Measurements from ENCODE around the gene DNAH7. TPM values are rescaled to one million over a fixed set of nuclear protein-coding genes. Genes with fewer than 3 reads are reported as not detected.

The DNAH7 gene
- total RNA-seq, 1 experiment from 2014 or later = 0.09 TPM

- H2BK12ac ChIP-seq (ENCODE audit: insufficient read length, low read depth, low read length) = no peak overlapping the region
- H2BK120ac ChIP-seq (ENCODE audit: low read depth, low read length, poor library complexity, severe bottlenecking) = no peak overlapping the region
- no peaks in the 10 kb centered on the region for H3K9me3 ChIP-seq (ENCODE audit: control insufficient read depth, low read depth, low read length)
- no peaks in the 10 kb centered on the region for H3K4me1 ChIP-seq (ENCODE audit: insufficient read depth, low read length)
- Mint-ChIP-seq H3K36me3 (ENCODE audit: insufficient read depth in 1 of 3, low read depth in 3 of 3) (no peaks in the 10 kb centered on the region), H3K9me3 (no peaks in the 10 kb centered on the region), H3K4me1 (peaks cover 4 to 13% of the 10 kb centered on the region in 2 experiments), H3K27ac (no peak overlapping the region), H3K27me3 (ENCODE audit: low read depth) (peaks cover 16% of the 10 kb centered on the region), H3K4me3 (no peak overlapping the region)
- H3K23ac ChIP-seq (ENCODE audit: insufficient read length, low read depth, low read length) = no peak overlapping the region
- no peak overlapping the region for H3K9ac ChIP-seq (ENCODE audit: extremely low read depth, insufficient read length, low read length)
- no peak overlapping the region for H4K8ac ChIP-seq (replicated peaks; ENCODE audit: insufficient read length, low read depth, low read length)
- H3K79me2 ChIP-seq (ENCODE audit: insufficient read depth, low read length) = no peaks in the 10 kb centered on the region
- no peak overlapping the region for H3T11ph ChIP-seq (ENCODE audit: low read length)
- no peaks in the 10 kb centered on the region for H3K27me3 ChIP-seq (ENCODE audit: insufficient read depth, low read length)
- H4K20me1 ChIP-seq (ENCODE audit: control insufficient read depth, insufficient read depth, insufficient read length) = no peaks in the 10 kb centered on the region
- H2BK20ac ChIP-seq (ENCODE audit: low read depth, low read length, poor library complexity, severe bottlenecking) = no peak overlapping the region
- no peak overlapping the region for H4K91ac ChIP-seq (ENCODE audit: insufficient read length, low read depth, low read length)
- H4K5ac ChIP-seq (ENCODE audit: insufficient read length, low read depth, low read length) = no peak overlapping the region
- WGBS (ENCODE audit: extremely low coverage, insufficient read length, low lambda C conversion rate) = no CpG with 5 or more reads among the region's 2 CpGs
- no peak for DNase-seq
- no peak overlapping the region for H2BK5ac ChIP-seq (ENCODE audit: insufficient read length, low read length)
- H3K4me2 ChIP-seq (ENCODE audit: insufficient read depth, insufficient read length, low read length) = no peak overlapping the region
- TF ChIP-seq CTCF (conservative IDR thresholded peaks at IDR 0.05) = no peak
- H2AK5ac ChIP-seq (ENCODE audit: insufficient read length, low read length) = no peak overlapping the region
- no peaks in the 10 kb centered on the region for H3K23me2 ChIP-seq (ENCODE audit: insufficient read length, low read depth, low read length, poor library complexity, severe bottlenecking)
- no peak overlapping the region for H2AFZ ChIP-seq (ENCODE audit: low read length)
- no peak overlapping the region for H3K56ac ChIP-seq (ENCODE audit: insufficient read length, low read depth, low read length)
- no peak overlapping the region for H3K4ac ChIP-seq (ENCODE audit: low read depth, low read length)
- H3K27ac ChIP-seq (ENCODE audit: insufficient read length, low read depth, low read length) = no peak overlapping the region
- no peak overlapping the region for H2BK15ac ChIP-seq (ENCODE audit: low read depth, low read length)
- no peak overlapping the region for H3K18ac ChIP-seq (ENCODE audit: insufficient read length, low read depth, low read length)
- no peaks in the 10 kb centered on the region for H3K79me1 ChIP-seq (ENCODE audit: insufficient read depth, low read depth, low read length, poor library complexity, severe bottlenecking)
- no peak overlapping the region for H3K14ac ChIP-seq (ENCODE audit: insufficient read depth, low read length)
Measured at GRCh38 chr2:195993623-195994022, 75.0 kb downstream of the DNAH7 start.

All from H9 (cell line).